H1 (cell line): Measurements from ENCODE around the gene ASTN2. TPM values are rescaled to one million over a fixed set of nuclear protein-coding genes. Genes with fewer than 3 reads are reported as not detected.

Source experiments
- CTCF ChIA-PET: fragments of 300-600 bp; sonication (Branson Sonifier 250); formaldehyde crosslinking; loops from one replicate; lab custom pipeline; 2021; ENCODE audit not compliant: partially characterized antibody; lab: Charles Lee
- POLR2A ChIA-PET: fragments of 300-600 bp; sonication (Branson Sonifier 250); formaldehyde crosslinking; loops from one replicate; lab custom pipeline; 2021; ENCODE audit warnings: inconsistent platforms; ENCODE audit not compliant: partially characterized antibody; lab: Charles Lee
- DNase-seq, 2 experiments: peaks; one replicate each; pipeline versions ENCODE4 v3.0.0 to v3.0.0-alpha.2; 2010 to 2022; ENCODE audit warnings: low spot score in 2 of 2, low read depth in 1 of 2, mixed read lengths in 1 of 2
- FAIRE-seq: peaks from 2 replicates; lab custom pipeline; 2011; peaks lifted over from hg19 to GRCh38; lab: Jason Lieb, UNC
- H2AFZ ChIP-seq: 2 replicates; pipeline ENCODE4 v1.8.1; 2012; ENCODE audit warnings: low read length, inconsistent platforms
- H2AK5ac ChIP-seq: 2 replicates; pipeline ENCODE4 v1.6.1; 2013; ENCODE audit warnings: low read depth, low read length
- H2BK120ac ChIP-seq: replicated peaks from 2 replicates; pipeline ENCODE3; 2013; ENCODE audit warnings: low read depth, low read length, inconsistent platforms
- H2BK12ac ChIP-seq: 2 replicates; pipeline ENCODE4 v1.6.1; 2013; ENCODE audit warnings: low read depth, low read length
- H2BK15ac ChIP-seq: 2 replicates; pipeline ENCODE4 v1.6.1; 2013; ENCODE audit warnings: low read length
- H2BK20ac ChIP-seq: 2 replicates; pipeline ENCODE4 v1.6.1; 2013; ENCODE audit warnings: low read length
- H2BK5ac ChIP-seq: 2 replicates; pipeline ENCODE4 v1.6.1; 2013; ENCODE audit warnings: low read depth, low read length
- H3K14ac ChIP-seq: 2 replicates; pipeline ENCODE4 v1.6.1; 2013; ENCODE audit warnings: inconsistent platforms; ENCODE audit not compliant: insufficient read length
- H3K18ac ChIP-seq: 2 replicates; pipeline ENCODE4 v1.6.1; 2013; ENCODE audit warnings: low read length; ENCODE audit errors: extremely low read depth
- H3K23ac ChIP-seq: 2 replicates; pipeline ENCODE4 v1.6.1; 2013; ENCODE audit warnings: inconsistent platforms; ENCODE audit not compliant: insufficient read length
- H3K23me2 ChIP-seq: 2 replicates; pipeline ENCODE4 v1.6.1; 2013; ENCODE audit warnings: low read depth, low read length
- H3K27ac ChIP-seq: 2 replicates; pipeline ENCODE4 v1.6.1; 2011; ENCODE audit warnings: low read depth, low read length, inconsistent platforms
- H3K27me3 ChIP-seq, 4 experiments: replicated peaks in 1 of 4; 1 replicate in 1 of 4; 2 replicates in 3 of 4; pipeline versions ENCODE4 v1.6.1 to v1.8.1; 2011 to 2013; ENCODE audit warnings: low read length in 3 of 4, mild to moderate bottlenecking in 3 of 4, inconsistent platforms in 2 of 4, mixed read lengths in 2 of 4, moderate library complexity in 1 of 4; ENCODE audit not compliant: control insufficient read depth in 3 of 4, insufficient read depth in 3 of 4; ENCODE audit errors: extremely low read depth in 1 of 4
- H3K36me3 ChIP-seq, 4 experiments: 2 replicates each; pipeline versions ENCODE4 v1.6.1 to v1.8.1; 2011 to 2013; ENCODE audit warnings: mild to moderate bottlenecking in 4 of 4, low read length in 3 of 4, moderate library complexity in 2 of 4, control low read depth in 1 of 4, inconsistent platforms in 1 of 4; ENCODE audit not compliant: insufficient read depth in 4 of 4, control insufficient read depth in 2 of 4
- H3K4ac ChIP-seq: replicated peaks from 2 replicates; pipeline ENCODE3; 2013; ENCODE audit warnings: low read length, low read depth, mixed read lengths, inconsistent platforms; ENCODE audit not compliant: insufficient read length
- H3K4me1 ChIP-seq, 4 experiments: replicated peaks in 1 of 4; 1 replicate in 1 of 4; 2 replicates in 3 of 4; pipeline versions ENCODE4 v1.6.1 to v1.8.1; 2011 to 2013; ENCODE audit warnings: low read length in 3 of 4, inconsistent platforms in 2 of 4, mixed read lengths in 1 of 4; ENCODE audit not compliant: insufficient read depth in 4 of 4, control insufficient read depth in 3 of 4
- H3K4me2 ChIP-seq, 2 experiments: 2 replicates each; pipeline versions ENCODE4 v1.6.1 to v1.8.1; 2011 to 2013; ENCODE audit warnings: low read depth in 2 of 2, low read length in 2 of 2, control low read depth in 1 of 2, inconsistent platforms in 1 of 2, mild to moderate bottlenecking in 1 of 2; ENCODE audit not compliant: insufficient read depth in 1 of 2
- H3K4me3 ChIP-seq, 4 experiments: fragments of 200-600, 300-600 bp in 1 of 4; sonication (generic), shearing (Covaris generic), sonication (Bioruptor Twin) in 1 of 4; 2 replicates each; pipeline versions ENCODE4 v1.5.1 to v1.8.1; 2011 to 2016; ENCODE audit warnings: low read length in 4 of 4, low read depth in 3 of 4, control low read depth in 2 of 4, inconsistent platforms in 2 of 4, mild to moderate bottlenecking in 2 of 4, mixed read lengths in 1 of 4, moderate library complexity in 1 of 4; ENCODE audit not compliant: insufficient read depth in 2 of 4; ENCODE audit errors: extremely low read depth in 1 of 4
- H3K56ac ChIP-seq: replicated peaks from 2 replicates; pipeline ENCODE3; 2013; ENCODE audit warnings: low read depth, mild to moderate bottlenecking, mixed read lengths, low read length, inconsistent platforms; ENCODE audit not compliant: insufficient read length
- H3K79me1 ChIP-seq: 2 replicates; pipeline ENCODE4 v1.6.1; 2013; ENCODE audit warnings: low read depth, low read length, control low read depth
- H3K79me2 ChIP-seq, 2 experiments: 2 replicates each; pipeline versions ENCODE4 v1.6.1 to v1.8.1; 2012 to 2013; ENCODE audit warnings: low read length in 2 of 2, mild to moderate bottlenecking in 2 of 2, inconsistent platforms in 1 of 2; ENCODE audit not compliant: insufficient read depth in 2 of 2, control insufficient read depth in 1 of 2
- H3K9ac ChIP-seq, 4 experiments: replicated peaks in 1 of 4; 1 replicate in 1 of 4; 2 replicates in 3 of 4; pipeline versions ENCODE4 v1.6.1 to v1.8.1; 2011 to 2013; ENCODE audit warnings: low read depth in 3 of 4, low read length in 3 of 4, control low read depth in 2 of 4, mild to moderate bottlenecking in 2 of 4, moderate library complexity in 2 of 4, inconsistent platforms in 1 of 4; ENCODE audit errors: extremely low read depth in 1 of 4
- H3K9me3 ChIP-seq, 2 experiments: 2 replicates each; pipeline versions ENCODE4 v1.6.1 to v1.8.1; 2012 to 2013; ENCODE audit warnings: mild to moderate bottlenecking in 2 of 2, moderate library complexity in 2 of 2, control low read depth in 1 of 2, inconsistent platforms in 1 of 2, low read depth in 1 of 2, low read length in 1 of 2, mixed read lengths in 1 of 2; ENCODE audit not compliant: insufficient read depth in 2 of 2
- H4K20me1 ChIP-seq, 2 experiments: replicated peaks in 1 of 2; 2 replicates each; pipeline versions ENCODE3 to v1.8.1; 2011 to 2013; ENCODE audit warnings: inconsistent platforms in 2 of 2, low read length in 2 of 2, mild to moderate bottlenecking in 1 of 2; ENCODE audit not compliant: insufficient read depth in 2 of 2, control insufficient read depth in 1 of 2
- H4K5ac ChIP-seq: 2 replicates; pipeline ENCODE4 v1.6.1; 2013; ENCODE audit warnings: low read length, low read depth, mixed read lengths, inconsistent platforms; ENCODE audit not compliant: insufficient read length
- H4K8ac ChIP-seq: 2 replicates; pipeline ENCODE4 v1.8.0; 2013; ENCODE audit warnings: mild to moderate bottlenecking, moderate library complexity, low read length, inconsistent platforms; ENCODE audit not compliant: insufficient read depth; ENCODE audit errors: extremely low read depth
- H4K91ac ChIP-seq: replicated peaks from 2 replicates; pipeline ENCODE3; 2013; ENCODE audit warnings: low read length, mixed read lengths, inconsistent platforms; ENCODE audit not compliant: insufficient read length
- GTF2F1 ChIP-seq: IDR thresholded peaks from 2 replicates; pipeline ENCODE4 v1.6.1; 2012; ENCODE audit warnings: low read depth, low read length, improper control_type of control experiment, borderline replicate concordance
- SP1 ChIP-seq: IDR thresholded peaks from 2 replicates; pipeline ENCODE4 v1.6.1; 2011; ENCODE audit warnings: low read depth, low read length
- TCF12 ChIP-seq: IDR thresholded peaks from 2 replicates; pipeline ENCODE4 v1.6.1; 2011; ENCODE audit warnings: low read depth, mild to moderate bottlenecking, low read length
- WGBS, 2 experiments: shearing (Covaris generic) in 1 of 2; methylation state at CpG; one replicate each; pipeline versions ENCODE4 v1.1.6 to v1.1.7; 2013 to 2015; ENCODE audit warnings: low lambda C conversion rate in 2 of 2, mixed read lengths in 2 of 2, inconsistent platforms in 1 of 2, low coverage in 1 of 2, missing lambda C conversion rate in 1 of 2; ENCODE audit not compliant: insufficient replicate concordance in 2 of 2, insufficient coverage in 1 of 2, insufficient read length in 1 of 2; ENCODE audit errors: extremely low coverage in 1 of 2, missing lambda C conversion rate in 1 of 2; 5-methylcytosine and 5-hydroxymethylcytosine counted together
- polyA plus RNA-seq, 7 experiments: library from polyadenylated mRNA; depleted of rRNA in 3 of 7; stranded (reverse) in 5 of 7; unstranded in 2 of 7; fragments of >200 nt in 5 of 7; fragments of 200-250 nt in 2 of 7; gene quantifications; 1 replicate in 5 of 7; 2 replicates in 1 of 7; 4 replicates in 1 of 7; pipeline versions ENCODE4 v1.2.1 to v1.2.3, GENCODE V29; 2011 to 2013; ENCODE audit warnings: missing spikeins in 2 of 7, mixed read lengths in 2 of 7
- total RNA-seq: library from RNA; stranded (reverse); fragmentation: NEBNext Ultra II Directional; extraction: Animal tissue kit (Norgen Biotek cat#: 25700); gene quantifications from 2 replicates; pipeline ENCODE4 v1.2.1, GENCODE V29; 2021
- TF ChIP-seq, protein P1 (sequence below): IDR thresholded peaks from 2 replicates; pipeline ENCODE4 v1.6.1; 2012; ENCODE audit warnings: inconsistent platforms

Gene ASTN2
- total and polyA plus RNA-seq, 2 of the 8 experiments (the other 6 are each of a cell fraction or from before 2014, with no cell fraction given) = 8.2 to 13.7 TPM

DNA sequence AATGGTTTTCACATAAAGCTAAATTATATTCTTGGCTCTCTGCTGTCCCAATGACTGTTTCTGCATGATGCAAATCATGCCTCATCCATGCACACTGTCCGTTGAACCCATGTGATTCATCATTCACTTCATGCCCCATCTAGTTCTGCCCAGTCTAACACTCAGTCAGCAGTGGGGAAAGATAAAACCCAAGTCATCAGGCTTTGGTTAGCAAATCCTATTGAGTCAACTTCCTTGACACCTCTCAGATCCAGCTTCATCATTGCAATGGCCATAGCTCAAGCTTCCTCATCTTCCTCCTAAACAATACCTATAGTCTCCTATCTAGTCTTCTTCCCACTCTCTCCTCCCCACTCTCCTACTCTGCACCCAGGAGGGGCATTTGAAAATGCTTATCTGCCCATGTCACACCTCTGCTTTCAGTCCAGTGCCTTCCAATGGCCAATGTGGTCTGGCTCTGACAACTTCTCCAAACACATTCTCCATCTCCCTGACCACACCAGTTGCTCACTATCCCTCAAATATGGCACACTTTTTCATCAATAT is 993.8 kb downstream of the ASTN2 start:
- Histone ChIP-seq H3K4me2 (no peak overlapping the region), H3K4ac (no peak overlapping the region), H4K5ac (no peak overlapping the region), H3K4me3 (no peak overlapping the region), H3K79me1 (no peaks in the 10 kb centered on the region), H3K4me1 (no peaks in the 10 kb centered on the region), H2BK5ac (no peak overlapping the region), H4K8ac (no peak overlapping the region), H3K56ac (no peak overlapping the region), H2AK5ac (no peak overlapping the region), H2BK120ac (no peak overlapping the region), H3K79me2 (no peaks in the 10 kb centered on the region), H2BK12ac (no peak overlapping the region), H3K36me3 (no peaks in the 10 kb centered on the region), H4K91ac (no peak overlapping the region), H2BK20ac (no peak overlapping the region), H4K20me1 (no peaks in the 10 kb centered on the region), H3K23me2 (no peaks in the 10 kb centered on the region), H3K18ac (no peak overlapping the region), H3K23ac (no peak overlapping the region), H3K27me3 (no peaks in the 10 kb centered on the region), H3K14ac (no peak overlapping the region), H3K9me3 (no peaks in the 10 kb centered on the region), H3K27ac (no peak overlapping the region), H2BK15ac (no peak overlapping the region), H3K9ac (no peak overlapping the region), H2AFZ (no peak overlapping the region)
- WGBS, 2 experiments = 86% methylated on average over 1 of the region's 1 CpG; no CpG with 5 or more reads in 1 of the 2 experiments
- POLR2A ChIA-PET = interaction anchor here (1.2 kb wide), 1 partner anchor 8 kb away, joined by 3 read pairs; no protein-coding TSS in a partner anchor
- CTCF ChIA-PET = interaction anchor here (0.6 to 2.8 kb wide), 2 partner anchors 13 to 257 kb away, joined by 3 to 10 read pairs; no protein-coding TSS in a partner anchor
- no peak for DNase-seq
- no peak for TF ChIP-seq TCF12
- no peak for TF ChIP-seq GTF2F1
- no peak for TF ChIP-seq SP1
- TF ChIP-seq, protein P1, sequence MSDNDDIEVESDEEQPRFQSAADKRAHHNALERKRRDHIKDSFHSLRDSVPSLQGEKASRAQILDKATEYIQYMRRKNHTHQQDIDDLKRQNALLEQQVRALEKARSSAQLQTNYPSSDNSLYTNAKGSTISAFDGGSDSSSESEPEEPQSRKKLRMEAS = no peak
- FAIRE-seq = no peak
